ENCODE results near the gene HDAC9. TPM values are rescaled to one million over a fixed set of nuclear protein-coding genes. Genes with fewer than 3 reads are reported as not detected.

Gene HDAC9
- total RNA-seq, 2 experiments from 2014 or later, result 0.61 to 0.71 TPM

DNA sequence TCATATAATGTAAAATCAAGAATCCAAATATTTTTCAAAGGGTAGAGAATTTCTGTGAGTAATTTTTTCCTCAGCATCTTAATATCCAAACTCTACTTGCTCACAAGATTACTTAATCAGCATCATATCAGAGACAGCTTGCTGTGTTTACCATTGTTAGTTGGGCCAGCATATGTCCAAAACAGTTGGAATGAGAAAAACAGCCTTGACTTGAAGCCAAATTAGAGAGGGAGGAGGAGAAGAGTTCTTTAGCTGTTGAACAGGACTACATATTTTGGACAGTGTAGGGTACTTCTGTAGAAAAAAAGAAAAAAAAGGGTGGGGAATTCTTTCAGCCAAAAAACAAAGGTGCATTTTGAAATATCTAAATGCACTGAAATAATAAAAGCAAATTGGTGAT, 69.8 kb downstream of the HDAC9 start:
- no peak for DNase-seq
- Mint-ChIP-seq H3K9me3 (no peaks in the 10 kb centered on the region), H3K36me3 (no peaks in the 10 kb centered on the region), H3K27me3 (no peaks in the 10 kb centered on the region), H3K27ac (no peak overlapping the region), H3K4me1 (no peaks in the 10 kb centered on the region), H3K4me3 (no peak overlapping the region)
- POLR2A ChIA-PET, result no interaction called here
- ATAC-seq (ENCODE audit: low read depth), result no peak

DNA sequence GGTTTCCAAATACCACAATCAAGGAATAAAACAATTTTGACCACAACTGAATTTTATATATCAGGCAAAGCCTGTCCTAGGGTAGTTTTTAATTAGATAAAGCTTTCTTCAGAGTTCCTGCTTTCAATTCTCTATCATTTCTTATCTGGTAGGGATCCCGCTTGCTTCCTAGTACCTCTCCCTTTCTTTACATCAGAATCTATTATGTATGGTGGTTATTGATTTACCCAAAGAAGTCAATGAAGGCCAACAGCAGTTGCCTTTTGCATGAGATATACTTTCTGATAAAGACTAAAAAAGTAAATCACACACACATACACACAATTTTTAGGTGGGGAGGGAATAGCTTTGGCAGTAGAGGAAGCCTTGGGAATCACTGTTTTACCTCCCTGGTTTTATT, 70.7 kb downstream of the HDAC9 start:
- POLR2A ChIA-PET, result no interaction called here
- H3K27me3 Mint-ChIP-seq, result no peaks in the 10 kb centered on the region
- H3K4me3 Mint-ChIP-seq, result no peak overlapping the region

GRCh38 chr7:18566829-18567228, 71.3 kb downstream of the HDAC9 start:
- Mint-ChIP-seq H3K27me3 (no peaks in the 10 kb centered on the region), H3K36me3 (no peaks in the 10 kb centered on the region), H3K4me1 (no peaks in the 10 kb centered on the region), H3K9me3 (no peaks in the 10 kb centered on the region), H3K27ac (no peak overlapping the region), H3K4me3 (no peak overlapping the region)
- ATAC-seq (ENCODE audit: low read depth), result no peak
- DNase-seq, result no peak
- POLR2A ChIA-PET, result no interaction called here

More for the DNA sequence above, 70.7 kb downstream of the HDAC9 start:
- H3K9me3 Mint-ChIP-seq, result no peaks in the 10 kb centered on the region
- DNase-seq, result no peak
- ATAC-seq (ENCODE audit: low read depth), result no peak
- H3K27ac Mint-ChIP-seq, result no peak overlapping the region
- H3K4me1 Mint-ChIP-seq, result no peaks in the 10 kb centered on the region
- H3K36me3 Mint-ChIP-seq, result no peaks in the 10 kb centered on the region

- ATAC-seq (ENCODE audit: low read depth) (no peak), DNase-seq (no peak)
- Mint-ChIP-seq H3K36me3 (no peaks in the 10 kb centered on the region), H3K27me3 (no peaks in the 10 kb centered on the region), H3K4me3 (no peak overlapping the region), H3K27ac (no peak overlapping the region), H3K9me3 (no peaks in the 10 kb centered on the region), H3K4me1 (no peaks in the 10 kb centered on the region)
- POLR2A ChIA-PET, result no interaction called here
These were observed 74.9 kb downstream of the HDAC9 start for GRCh38 chr7:18570441-18570840.

DNA sequence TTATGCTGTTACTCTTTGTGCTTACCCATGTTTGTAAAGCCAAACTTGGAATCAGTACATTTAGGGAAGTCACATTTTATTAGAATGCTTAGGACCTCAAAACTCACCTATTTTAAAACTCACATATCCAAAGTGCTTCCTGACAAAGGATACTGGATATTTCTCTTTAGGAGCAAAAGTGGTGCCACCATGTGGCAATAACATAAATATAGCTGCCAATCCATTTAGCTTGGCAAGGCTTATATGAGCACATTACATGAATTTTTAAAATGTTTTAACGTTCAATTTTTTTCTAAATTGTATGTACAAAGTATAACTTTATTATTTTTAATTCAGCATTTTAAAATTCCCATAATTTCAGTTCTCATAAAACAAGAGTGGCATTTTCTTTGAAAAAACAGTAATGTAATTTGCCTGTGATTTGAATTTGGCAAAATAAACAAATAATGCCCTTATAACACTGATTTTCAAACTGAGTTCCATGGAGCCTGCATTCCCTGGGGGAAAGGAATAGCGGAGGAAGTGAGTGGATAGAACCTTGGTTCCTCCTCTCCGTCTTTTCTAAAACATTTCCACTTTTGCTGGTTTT, 75.4 kb downstream of the HDAC9 start:
- POLR2A ChIA-PET, result no interaction called here
- Mint-ChIP-seq H3K4me1 (no peaks in the 10 kb centered on the region), H3K27me3 (no peaks in the 10 kb centered on the region), H3K9me3 (no peaks in the 10 kb centered on the region), H3K36me3 (no peaks in the 10 kb centered on the region), H3K4me3 (no peak overlapping the region), H3K27ac (no peak overlapping the region)
- ATAC-seq (ENCODE audit: low read depth) (no peak), DNase-seq (no peak)

GRCh38 chr7:18572154-18572553, 76.6 kb downstream of the HDAC9 start:
- no peak for DNase-seq
- H3K36me3 Mint-ChIP-seq, result no peaks in the 10 kb centered on the region

DNA sequence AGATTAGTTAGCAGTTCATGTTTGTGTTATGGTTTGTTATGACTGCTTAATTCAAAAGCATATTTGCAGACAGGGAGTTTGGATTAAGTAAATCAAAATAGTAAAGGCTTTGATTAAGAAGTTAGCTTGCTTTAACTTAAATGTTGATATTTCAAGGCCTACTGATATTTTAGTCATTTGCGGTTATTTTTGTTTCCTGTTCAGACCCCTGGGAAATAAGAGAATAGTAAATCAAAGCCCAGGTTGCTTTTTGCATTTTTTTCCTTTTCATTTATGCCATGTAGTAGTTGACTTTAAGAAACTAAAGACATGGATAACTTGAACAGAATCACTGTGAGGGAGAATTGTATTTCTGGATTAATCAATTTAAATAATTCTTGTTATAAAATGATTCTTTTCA, 77.3 kb downstream of the HDAC9 start:
- no peaks in the 10 kb centered on the region for H3K36me3 Mint-ChIP-seq
- ATAC-seq (ENCODE audit: low read depth) (no peak), DNase-seq (no peak)
- no peak overlapping the region for H3K27ac Mint-ChIP-seq
- no peak overlapping the region for H3K4me3 Mint-ChIP-seq
- no peaks in the 10 kb centered on the region for H3K9me3 Mint-ChIP-seq
- POLR2A ChIA-PET, result no interaction called here
- no peaks in the 10 kb centered on the region for H3K4me1 Mint-ChIP-seq
- H3K27me3 Mint-ChIP-seq, result no peaks in the 10 kb centered on the region

More at GRCh38 chr7:18572154-18572553, 76.6 kb downstream of the HDAC9 start:
- no peak overlapping the region for H3K4me3 Mint-ChIP-seq
- no peaks in the 10 kb centered on the region for H3K27me3 Mint-ChIP-seq
- ATAC-seq (ENCODE audit: low read depth), result no peak
- no peaks in the 10 kb centered on the region for H3K9me3 Mint-ChIP-seq
- POLR2A ChIA-PET, result no interaction called here
- no peak overlapping the region for H3K27ac Mint-ChIP-seq
- no peaks in the 10 kb centered on the region for H3K4me1 Mint-ChIP-seq

GRCh38 chr7:18573410-18574234, 78.1 kb downstream of the HDAC9 start:
- no peaks in the 10 kb centered on the region for H3K27me3 Mint-ChIP-seq
- no peaks in the 10 kb centered on the region for H3K4me1 Mint-ChIP-seq
- no peak overlapping the region for H3K27ac Mint-ChIP-seq
- no peaks in the 10 kb centered on the region for H3K36me3 Mint-ChIP-seq
- POLR2A ChIA-PET, result no interaction called here
- H3K4me3 Mint-ChIP-seq, result no peak overlapping the region
- ATAC-seq (ENCODE audit: low read depth) (no peak), DNase-seq (no peak)
- H3K9me3 Mint-ChIP-seq, result no peaks in the 10 kb centered on the region

GRCh38 chr7:18574235-18574540, 78.6 kb downstream of the HDAC9 start:
- no peaks in the 10 kb centered on the region for H3K36me3 Mint-ChIP-seq
- no peak for DNase-seq
- H3K27ac Mint-ChIP-seq, result no peak overlapping the region
- POLR2A ChIA-PET, result no interaction called here
- no peak overlapping the region for H3K4me3 Mint-ChIP-seq
- no peaks in the 10 kb centered on the region for H3K4me1 Mint-ChIP-seq
- no peaks in the 10 kb centered on the region for H3K27me3 Mint-ChIP-seq
- no peak for ATAC-seq (ENCODE audit: low read depth)
- H3K9me3 Mint-ChIP-seq, result no peaks in the 10 kb centered on the region

DNA sequence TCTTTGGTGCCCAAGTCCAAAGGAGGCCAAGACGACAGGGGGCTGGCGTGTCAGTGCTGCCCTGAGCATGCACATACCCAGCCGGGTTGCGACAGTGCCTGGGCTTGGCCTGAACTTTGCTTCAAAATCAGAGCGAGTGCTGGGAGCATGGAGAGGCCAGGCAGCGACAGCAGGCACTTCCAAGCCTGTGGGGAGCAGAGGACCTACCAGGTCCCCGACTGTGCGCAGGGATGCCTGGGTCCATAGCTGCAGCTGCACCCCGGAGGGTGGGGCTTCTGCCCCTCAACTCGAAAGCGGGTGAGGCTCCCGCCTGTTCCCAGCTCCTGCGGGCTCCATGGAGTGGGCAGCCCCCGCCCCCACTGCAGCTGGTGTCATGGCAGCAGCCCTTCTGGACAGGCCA, 79.1 kb downstream of the HDAC9 start:
- Mint-ChIP-seq H3K27me3 (no peaks in the 10 kb centered on the region), H3K9me3 (no peaks in the 10 kb centered on the region), H3K27ac (no peak overlapping the region), H3K36me3 (no peaks in the 10 kb centered on the region), H3K4me1 (no peaks in the 10 kb centered on the region), H3K4me3 (no peak overlapping the region)
- DNase-seq, result no peak
- ATAC-seq (ENCODE audit: low read depth), result no peak
- POLR2A ChIA-PET, result no interaction called here

- Mint-ChIP-seq H3K36me3 (no peaks in the 10 kb centered on the region), H3K4me3 (no peak overlapping the region), H3K4me1 (no peaks in the 10 kb centered on the region), H3K27ac (no peak overlapping the region), H3K27me3 (no peaks in the 10 kb centered on the region), H3K9me3 (no peaks in the 10 kb centered on the region)
- DNase-seq (no peak), ATAC-seq (ENCODE audit: low read depth) (no peak)
- POLR2A ChIA-PET, result no interaction called here
These were observed 80.3 kb downstream of the HDAC9 start for GRCh38 chr7:18575622-18576572.

DNA sequence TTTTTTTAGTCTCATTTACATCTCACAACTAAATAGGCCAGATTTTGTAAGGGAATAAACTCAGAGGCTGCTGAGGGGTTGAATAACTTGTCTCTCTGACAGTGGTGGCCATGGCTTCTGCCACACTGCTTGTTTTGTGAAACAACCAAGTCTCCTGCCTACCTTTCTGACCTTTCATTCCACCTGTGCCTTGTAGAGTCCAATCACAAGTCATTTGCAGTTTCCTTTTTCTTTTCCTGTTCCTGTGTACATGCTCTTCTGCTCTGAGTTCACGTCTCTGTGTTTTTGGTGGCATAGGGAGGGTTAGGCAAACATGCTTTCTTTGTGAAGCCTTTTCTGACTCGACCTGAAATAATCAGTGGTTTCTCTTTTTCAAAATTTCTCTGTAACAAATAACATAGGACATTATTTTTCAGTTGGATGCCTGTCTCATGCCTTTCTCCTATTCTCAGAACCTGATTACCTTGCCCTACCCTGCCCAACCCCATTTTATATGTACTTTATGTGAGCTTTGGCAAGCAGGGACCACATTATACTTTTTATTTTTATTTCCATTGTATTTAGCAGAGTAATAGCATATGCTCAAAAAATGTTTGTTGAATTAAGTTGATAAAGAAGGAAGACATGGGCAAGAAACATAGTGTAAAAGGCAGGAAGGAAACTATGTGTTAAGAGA, 81.7 kb downstream of the HDAC9 start:
- H3K27ac Mint-ChIP-seq, result no peak overlapping the region
- no peaks in the 10 kb centered on the region for H3K36me3 Mint-ChIP-seq
- ATAC-seq (ENCODE audit: low read depth) (no peak), DNase-seq (no peak)
- no peaks in the 10 kb centered on the region for H3K27me3 Mint-ChIP-seq
- POLR2A ChIA-PET, result no interaction called here
- H3K9me3 Mint-ChIP-seq, result no peaks in the 10 kb centered on the region
- no peak overlapping the region for H3K4me3 Mint-ChIP-seq
- H3K4me1 Mint-ChIP-seq, result no peaks in the 10 kb centered on the region

GRCh38 chr7:18579698-18580097, 84.1 kb downstream of the HDAC9 start:
- no peaks in the 10 kb centered on the region for H3K27me3 Mint-ChIP-seq
- H3K4me1 Mint-ChIP-seq, result no peaks in the 10 kb centered on the region
- DNase-seq (no peak), ATAC-seq (ENCODE audit: low read depth) (no peak)
- H3K36me3 Mint-ChIP-seq, result no peaks in the 10 kb centered on the region
- H3K9me3 Mint-ChIP-seq, result no peaks in the 10 kb centered on the region
- no peak overlapping the region for H3K4me3 Mint-ChIP-seq
- H3K27ac Mint-ChIP-seq, result no peak overlapping the region
- POLR2A ChIA-PET, result no interaction called here
